HCT116 (cell line): Measurements from ENCODE around the gene CHP2. TPM values are rescaled to one million over a fixed set of nuclear protein-coding genes. Genes with fewer than 3 reads are reported as not detected.

ENCODE experiments used
- ATAC-seq: fragments of 200-7000 bp; cut with Tn5 transposase; 2 replicates; pipeline ENCODE4 v1.9.1; 2020; ENCODE audit warnings: mild to moderate bottlenecking, moderate library complexity
- BruUV-seq: library from RNA; stranded (reverse); fragments of 400-500 nt; replicated peaks from 2 replicates; lab custom pipeline; 2021; lab: Mats Ljungman, UMichigan
- CTCF ChIA-PET: fragments of 300-600 bp; sonication (Branson Sonifier 250); formaldehyde crosslinking; loops from one replicate; lab custom pipeline; 2021; ENCODE audit warnings: antibody characterized with exemption; lab: Charles Lee
- POLR2A ChIA-PET: fragments of 300-600, 350-600 bp; sonication (Branson Sonifier 250); formaldehyde crosslinking; loops from one replicate; lab custom pipeline; 2021; ENCODE audit warnings: antibody characterized with exemption; lab: Charles Lee
- RAD21 ChIA-PET, 2 experiments: fragments of 300-600 bp; sonication (Branson Sonifier 250); formaldehyde crosslinking; loops; one replicate each; lab custom pipeline; 2023; ENCODE audit warnings: low total read pairs in 2 of 2; ENCODE audit not compliant: uncharacterized antibody in 2 of 2, unreplicated experiment in 2 of 2, low non-redundant PET in 1 of 2; lab: Charles Lee
- DNase-seq: peaks from one replicate; pipeline ENCODE4 v3.0.0-alpha.2; 2010; ENCODE audit warnings: low read depth, low spot score
- H2AFZ ChIP-seq: fragments of 200-600 bp; shearing (Covaris generic), sonication (generic); 2 replicates; pipeline ENCODE4 v1.6.1; 2017; ENCODE audit warnings: low read depth, mixed run types, mixed read lengths, antibody characterized with exemption, low read length; ENCODE audit not compliant: poor library complexity, severe bottlenecking
- H3K27ac ChIP-seq: 2 replicates; pipeline ENCODE4 v1.5.1; 2012; ENCODE audit warnings: low read depth, low read length
- H3K27me3 ChIP-seq: fragments of 200-600 bp; sonication (generic); 2 replicates; pipeline ENCODE4 v1.6.1; 2016; ENCODE audit warnings: mixed run types, low read length, mixed read lengths; ENCODE audit not compliant: insufficient read depth
- H3K36me3 ChIP-seq, 2 experiments: fragments of 200-500 bp in 1 of 2; fragments of 200-600 bp in 1 of 2; sonication (Bioruptor generic) in 1 of 2; sonication (generic) in 1 of 2; 2 replicates each; pipeline versions ENCODE4 v1.5.1 to v1.6.1; 2014 to 2016; ENCODE audit warnings: low read length in 2 of 2, inconsistent platforms in 1 of 2, mixed read lengths in 1 of 2, mixed run types in 1 of 2; ENCODE audit not compliant: insufficient read depth in 2 of 2, control insufficient read depth in 1 of 2
- H3K4me1 ChIP-seq, 2 experiments: fragments of 200-600 bp in 1 of 2; sonication (generic) in 1 of 2; 2 replicates each; pipeline versions ENCODE4 v1.5.1 to v1.6.1; 2012 to 2017; ENCODE audit warnings: low read length in 2 of 2, inconsistent platforms in 1 of 2, mild to moderate bottlenecking in 1 of 2, mixed read lengths in 1 of 2, mixed run types in 1 of 2, moderate library complexity in 1 of 2; ENCODE audit not compliant: insufficient read depth in 2 of 2, control insufficient read depth in 1 of 2
- H3K4me2 ChIP-seq: fragments of 200-600 bp; sonication (generic); 2 replicates; pipeline ENCODE4 v1.6.1; 2017; ENCODE audit warnings: mixed run types, low read length, mixed read lengths
- H3K4me3 ChIP-seq, 2 experiments: fragments of 200-600 bp in 1 of 2; sonication (generic) in 1 of 2; replicated peaks in 1 of 2; 2 replicates each; pipeline ENCODE4 v1.5.1; 2011 to 2016; ENCODE audit warnings: low read length in 2 of 2, control low read depth in 1 of 2, low read depth in 1 of 2, mild to moderate bottlenecking in 1 of 2, mixed read lengths in 1 of 2, mixed run types in 1 of 2
- H3K79me2 ChIP-seq: fragments of 200-600 bp; sonication (generic); 2 replicates; pipeline ENCODE4 v1.6.1; 2017; ENCODE audit warnings: mild to moderate bottlenecking, mixed run types, low read length, moderate library complexity, mixed read lengths; ENCODE audit not compliant: insufficient read depth
- H3K9ac ChIP-seq: fragments of 200-600 bp; sonication (generic); 2 replicates; pipeline ENCODE4 v1.6.1; 2016; ENCODE audit warnings: low read length, mixed read lengths
- H3K9me2 ChIP-seq: fragments of 200-600 bp; sonication (generic), shearing (Covaris generic); 2 replicates; pipeline ENCODE4 v1.6.1; 2017; ENCODE audit warnings: mixed run types, mild to moderate bottlenecking, moderate library complexity; ENCODE audit not compliant: insufficient read depth
- H3K9me3 ChIP-seq, 2 experiments: fragments of 200-500 bp in 1 of 2; fragments of 200-600 bp in 1 of 2; sonication (Bioruptor generic) in 1 of 2; sonication (generic) in 1 of 2; 2 replicates each; pipeline ENCODE4 v1.6.1; 2014 to 2017; ENCODE audit warnings: low read length in 2 of 2, mixed read lengths in 2 of 2, inconsistent platforms in 1 of 2, low read depth in 1 of 2, mild to moderate bottlenecking in 1 of 2, mixed run types in 1 of 2, moderate library complexity in 1 of 2; ENCODE audit not compliant: control insufficient read depth in 1 of 2, insufficient read depth in 1 of 2
- H4K20me1 ChIP-seq: fragments of 200-600 bp; sonication (generic), shearing (Covaris generic); 2 replicates; pipeline ENCODE4 v1.6.1; 2017; ENCODE audit warnings: mixed run types, mild to moderate bottlenecking, moderate library complexity; ENCODE audit not compliant: insufficient read depth
- POLR2A ChIP-seq: IDR thresholded peaks from 2 replicates; pipeline ENCODE4 v1.7.0; 2011; ENCODE audit warnings: borderline replicate concordance; ENCODE audit not compliant: insufficient read depth, insufficient read length; ENCODE audit errors: extremely low read depth
- RAD21 ChIP-seq: IDR thresholded peaks from 2 replicates; pipeline ENCODE4 v1.6.1; 2012; ENCODE audit warnings: low read depth, mild to moderate bottlenecking
- SRF ChIP-seq: IDR thresholded peaks from 2 replicates; pipeline ENCODE4 v1.6.1; 2012; ENCODE audit warnings: low read depth
- YY1 ChIP-seq: IDR thresholded peaks from 2 replicates; pipeline ENCODE4 v1.6.1; 2011; ENCODE audit warnings: low read length, low read depth, moderate library complexity, mild to moderate bottlenecking; ENCODE audit not compliant: insufficient replicate concordance; ENCODE audit errors: extremely low read depth
- ZFX ChIP-seq: fragments of 450-650 bp; IDR thresholded peaks from 2 replicates; pipeline ENCODE4 v1.6.1; 2017
- ZNF274 ChIP-seq: fragments of 200-500 bp; sonication (Bioruptor generic); IDR thresholded peaks from 2 replicates; pipeline ENCODE4 v1.6.1; 2014; ENCODE audit warnings: mild to moderate bottlenecking, low read depth, low read length, inconsistent platforms
- intact Hi-C: fragments of 100-400 bp; cut with micrococcal nuclease; formaldehyde crosslinking; loops from 2 replicates; pipeline ENCODE4 v1.10.0; 2022
- total RNA-seq: library from RNA; stranded (reverse); gene quantifications from one replicate; pipeline ENCODE4 v1.2.1, GENCODE V29; 2021; ENCODE audit not compliant: unreplicated experiment
- TF ChIP-seq, protein P1 (sequence below): IDR thresholded peaks from 2 replicates; pipeline ENCODE4 v1.6.1; 2012; ENCODE audit warnings: low read depth
- TF ChIP-seq, protein P2 (sequence below), 3 experiments: fragments of 200-600 bp in 1 of 3; sonication (generic) in 1 of 3; IDR thresholded peaks in 2 of 3; conservative IDR thresholded peaks in 1 of 3; 2 replicates each; pipeline ENCODE4 v1.5.1; 2012 to 2017; ENCODE audit warnings: low read depth in 2 of 3, low read length in 2 of 3, antibody characterized with exemption in 1 of 3, borderline replicate concordance in 1 of 3, control low read depth in 1 of 3, mild to moderate bottlenecking in 1 of 3, mixed read lengths in 1 of 3, mixed run types in 1 of 3, moderate library complexity in 1 of 3; ENCODE audit not compliant: insufficient read depth in 1 of 3

CHP2 gene
- total RNA-seq, 1 experiment from 2014 or later = not detected

- no peaks in the 10 kb centered on the region for H3K36me3 ChIP-seq
- H3K4me3 ChIP-seq = no peak overlapping the region
- CTCF ChIA-PET = interaction anchor here (1.0 kb wide), 1 partner anchor 276 kb away, joined by 3 read pairs; no protein-coding TSS in a partner anchor
- ATAC-seq (no peak), DNase-seq (no peak)
- RAD21 ChIA-PET = no interaction called here
- H3K9me3 ChIP-seq = no peaks in the 10 kb centered on the region
- H3K27me3 ChIP-seq = no peaks in the 10 kb centered on the region
- intact Hi-C loops = no loop called here
- TF ChIP-seq POLR2A (no peak), RAD21 (no peak)
- TF ChIP-seq, protein P1, sequence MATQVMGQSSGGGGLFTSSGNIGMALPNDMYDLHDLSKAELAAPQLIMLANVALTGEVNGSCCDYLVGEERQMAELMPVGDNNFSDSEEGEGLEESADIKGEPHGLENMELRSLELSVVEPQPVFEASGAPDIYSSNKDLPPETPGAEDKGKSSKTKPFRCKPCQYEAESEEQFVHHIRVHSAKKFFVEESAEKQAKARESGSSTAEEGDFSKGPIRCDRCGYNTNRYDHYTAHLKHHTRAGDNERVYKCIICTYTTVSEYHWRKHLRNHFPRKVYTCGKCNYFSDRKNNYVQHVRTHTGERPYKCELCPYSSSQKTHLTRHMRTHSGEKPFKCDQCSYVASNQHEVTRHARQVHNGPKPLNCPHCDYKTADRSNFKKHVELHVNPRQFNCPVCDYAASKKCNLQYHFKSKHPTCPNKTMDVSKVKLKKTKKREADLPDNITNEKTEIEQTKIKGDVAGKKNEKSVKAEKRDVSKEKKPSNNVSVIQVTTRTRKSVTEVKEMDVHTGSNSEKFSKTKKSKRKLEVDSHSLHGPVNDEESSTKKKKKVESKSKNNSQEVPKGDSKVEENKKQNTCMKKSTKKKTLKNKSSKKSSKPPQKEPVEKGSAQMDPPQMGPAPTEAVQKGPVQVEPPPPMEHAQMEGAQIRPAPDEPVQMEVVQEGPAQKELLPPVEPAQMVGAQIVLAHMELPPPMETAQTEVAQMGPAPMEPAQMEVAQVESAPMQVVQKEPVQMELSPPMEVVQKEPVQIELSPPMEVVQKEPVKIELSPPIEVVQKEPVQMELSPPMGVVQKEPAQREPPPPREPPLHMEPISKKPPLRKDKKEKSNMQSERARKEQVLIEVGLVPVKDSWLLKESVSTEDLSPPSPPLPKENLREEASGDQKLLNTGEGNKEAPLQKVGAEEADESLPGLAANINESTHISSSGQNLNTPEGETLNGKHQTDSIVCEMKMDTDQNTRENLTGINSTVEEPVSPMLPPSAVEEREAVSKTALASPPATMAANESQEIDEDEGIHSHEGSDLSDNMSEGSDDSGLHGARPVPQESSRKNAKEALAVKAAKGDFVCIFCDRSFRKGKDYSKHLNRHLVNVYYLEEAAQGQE = no peak
- H3K79me2 ChIP-seq = no peaks in the 10 kb centered on the region
- POLR2A ChIA-PET = no interaction called here
- BruUV-seq = no TSS peak
- H3K27ac ChIP-seq = no peak overlapping the region
- no peaks in the 10 kb centered on the region for H3K4me1 ChIP-seq
- H3K9me2 ChIP-seq = no peaks in the 10 kb centered on the region
- no peaks in the 10 kb centered on the region for H4K20me1 ChIP-seq
- no peak overlapping the region for H3K9ac ChIP-seq
- H2AFZ ChIP-seq = no peak overlapping the region
- H3K4me2 ChIP-seq = no peak overlapping the region
Measured at GRCh38 chr16:23765933-23766332, 11.1 kb downstream of the CHP2 start.

DNA sequence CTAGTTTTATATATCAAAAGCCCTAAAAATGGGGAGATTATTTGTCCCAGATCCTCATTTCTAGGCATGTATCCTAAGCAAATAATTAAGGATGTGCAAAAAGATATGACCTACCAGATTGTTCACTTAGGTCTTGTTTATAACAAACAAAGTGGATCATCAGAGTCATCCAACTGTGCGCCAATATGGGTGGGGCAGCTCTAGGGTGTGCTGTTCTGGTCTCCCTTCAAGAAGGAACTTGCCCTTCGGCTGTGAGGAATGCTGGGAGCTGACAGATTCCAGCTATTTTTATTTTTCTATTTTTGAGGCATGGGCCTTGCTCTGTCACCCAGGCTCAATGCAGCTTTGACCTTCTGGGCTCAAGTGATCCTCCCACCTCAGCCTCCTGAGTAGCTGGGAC lies 13.8 kb downstream of the CHP2 start:
- intact Hi-C loops = no loop called here
- no peaks in the 10 kb centered on the region for H4K20me1 ChIP-seq
- H2AFZ ChIP-seq = no peak overlapping the region
- no peaks in the 10 kb centered on the region for H3K9me2 ChIP-seq
- no peak overlapping the region for H3K27ac ChIP-seq
- no peak for DNase-seq
- no TSS peak for BruUV-seq
- H3K4me3 ChIP-seq = no peak overlapping the region
- ChIA-PET RAD21 (no interaction called here), POLR2A (no interaction called here), CTCF (interaction anchor here (1.1 kb wide), 1 partner anchor 35 kb away, joined by 5 read pairs; no protein-coding TSS in a partner anchor)
- no peaks in the 10 kb centered on the region for H3K36me3 ChIP-seq
- H3K4me1 ChIP-seq = no peaks in the 10 kb centered on the region
- no peak for ATAC-seq
- H3K79me2 ChIP-seq = no peaks in the 10 kb centered on the region
- H3K4me2 ChIP-seq = no peak overlapping the region
- H3K9ac ChIP-seq = no peak overlapping the region
- TF ChIP-seq YY1 = no peak
- TF ChIP-seq, protein P2, sequence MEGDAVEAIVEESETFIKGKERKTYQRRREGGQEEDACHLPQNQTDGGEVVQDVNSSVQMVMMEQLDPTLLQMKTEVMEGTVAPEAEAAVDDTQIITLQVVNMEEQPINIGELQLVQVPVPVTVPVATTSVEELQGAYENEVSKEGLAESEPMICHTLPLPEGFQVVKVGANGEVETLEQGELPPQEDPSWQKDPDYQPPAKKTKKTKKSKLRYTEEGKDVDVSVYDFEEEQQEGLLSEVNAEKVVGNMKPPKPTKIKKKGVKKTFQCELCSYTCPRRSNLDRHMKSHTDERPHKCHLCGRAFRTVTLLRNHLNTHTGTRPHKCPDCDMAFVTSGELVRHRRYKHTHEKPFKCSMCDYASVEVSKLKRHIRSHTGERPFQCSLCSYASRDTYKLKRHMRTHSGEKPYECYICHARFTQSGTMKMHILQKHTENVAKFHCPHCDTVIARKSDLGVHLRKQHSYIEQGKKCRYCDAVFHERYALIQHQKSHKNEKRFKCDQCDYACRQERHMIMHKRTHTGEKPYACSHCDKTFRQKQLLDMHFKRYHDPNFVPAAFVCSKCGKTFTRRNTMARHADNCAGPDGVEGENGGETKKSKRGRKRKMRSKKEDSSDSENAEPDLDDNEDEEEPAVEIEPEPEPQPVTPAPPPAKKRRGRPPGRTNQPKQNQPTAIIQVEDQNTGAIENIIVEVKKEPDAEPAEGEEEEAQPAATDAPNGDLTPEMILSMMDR (IDR thresholded peaks at IDR 0.05 in 2 of 3, conservative IDR thresholded peaks at IDR 0.05 in 1 of 3; ENCODE audit: borderline replicate concordance in 1 of 3, insufficient read depth in 1 of 3, low read depth in 2 of 3, low read length in 2 of 3) = no peak
- TF ChIP-seq ZNF274 = no peak
- TF ChIP-seq ZFX = no peak
- TF ChIP-seq SRF = no peak
- H3K9me3 ChIP-seq = no peaks in the 10 kb centered on the region
- H3K27me3 ChIP-seq = peaks cover 2% of the 10 kb centered on the region; the same call in 1 of the 2 replicates
